ENCODE data around the gene FGF14. TPM values are rescaled to one million over a fixed set of nuclear protein-coding genes. Genes with fewer than 3 reads are reported as not detected.

FGF14 gene
- total RNA-seq, 1 experiment from 2014 or later = not detected

GRCh38 chr13:102355251-102355650, 46.6 kb downstream of the FGF14 start:
- no peaks in the 10 kb centered on the region for H4K20me1 ChIP-seq (ENCODE audit: insufficient read depth, low read depth, low read length)
- no peaks in the 10 kb centered on the region for H3K9me2 ChIP-seq (replicated peaks; ENCODE audit: insufficient read depth, low read length)
- H3K27ac ChIP-seq (ENCODE audit: low read length) = no peak overlapping the region
- H3K9me3 ChIP-seq (ENCODE audit: low read length) = no peaks in the 10 kb centered on the region
- no peaks in the 10 kb centered on the region for H3K36me3 ChIP-seq (ENCODE audit: insufficient read depth, low read length)
- no peaks in the 10 kb centered on the region for H3K27me3 ChIP-seq (ENCODE audit: low read length)
- DNase-seq = no peak
- H3K4me2 ChIP-seq (ENCODE audit: low read depth, low read length, poor library complexity, severe bottlenecking) = no peak overlapping the region
- H3K79me2 ChIP-seq (ENCODE audit: low read length) = no peaks in the 10 kb centered on the region
- no peak overlapping the region for H3K4me3 ChIP-seq (ENCODE audit: low read length)
- no peaks in the 10 kb centered on the region for H3K4me1 ChIP-seq (ENCODE audit: low read length)
- no peak overlapping the region for H3K9ac ChIP-seq (ENCODE audit: low read length)
- H2AFZ ChIP-seq (ENCODE audit: low read length) = no peak overlapping the region

- H2AFZ ChIP-seq (ENCODE audit: low read length) = no peak overlapping the region
- H3K36me3 ChIP-seq (ENCODE audit: insufficient read depth, low read length) = no peaks in the 10 kb centered on the region
- no peak overlapping the region for H3K27ac ChIP-seq (ENCODE audit: low read length)
- H4K20me1 ChIP-seq (ENCODE audit: insufficient read depth, low read depth, low read length) = no peaks in the 10 kb centered on the region
- DNase-seq = no peak
- H3K27me3 ChIP-seq (ENCODE audit: low read length) = no peaks in the 10 kb centered on the region
- H3K9me3 ChIP-seq (ENCODE audit: low read length) = no peaks in the 10 kb centered on the region
- no peak overlapping the region for H3K4me3 ChIP-seq (ENCODE audit: low read length)
- no peaks in the 10 kb centered on the region for H3K4me1 ChIP-seq (ENCODE audit: low read length)
- no peak overlapping the region for H3K4me2 ChIP-seq (ENCODE audit: low read depth, low read length, poor library complexity, severe bottlenecking)
- no peaks in the 10 kb centered on the region for H3K9me2 ChIP-seq (replicated peaks; ENCODE audit: insufficient read depth, low read length)
- H3K9ac ChIP-seq (ENCODE audit: low read length) = no peak overlapping the region
- H3K79me2 ChIP-seq (ENCODE audit: low read length) = no peaks in the 10 kb centered on the region
Observed at GRCh38 chr13:102354011-102354410, 47.8 kb downstream of the FGF14 start.

GRCh38 chr13:102351521-102351920, 50.3 kb downstream of the FGF14 start:
- no peaks in the 10 kb centered on the region for H3K36me3 ChIP-seq (ENCODE audit: insufficient read depth, low read length)
- H3K27ac ChIP-seq (ENCODE audit: low read length) = no peak overlapping the region
- no peak overlapping the region for H3K4me3 ChIP-seq (ENCODE audit: low read length)
- no peak overlapping the region for H3K9ac ChIP-seq (ENCODE audit: low read length)
- no peak overlapping the region for H3K4me2 ChIP-seq (ENCODE audit: low read depth, low read length, poor library complexity, severe bottlenecking)
- no peak for DNase-seq
- no peak overlapping the region for H2AFZ ChIP-seq (ENCODE audit: low read length)
- H3K79me2 ChIP-seq (ENCODE audit: low read length) = no peaks in the 10 kb centered on the region
- no peaks in the 10 kb centered on the region for H3K4me1 ChIP-seq (ENCODE audit: low read length)
- no peaks in the 10 kb centered on the region for H3K27me3 ChIP-seq (ENCODE audit: low read length)
- H3K9me2 ChIP-seq (replicated peaks; ENCODE audit: insufficient read depth, low read length) = no peaks in the 10 kb centered on the region
- no peaks in the 10 kb centered on the region for H3K9me3 ChIP-seq (ENCODE audit: low read length)
- H4K20me1 ChIP-seq (ENCODE audit: insufficient read depth, low read depth, low read length) = no peaks in the 10 kb centered on the region

GRCh38 chr13:102347490-102347889, 54.4 kb downstream of the FGF14 start:
- no peaks in the 10 kb centered on the region for H4K20me1 ChIP-seq (ENCODE audit: insufficient read depth, low read depth, low read length)
- DNase-seq = no peak
- no peak overlapping the region for H3K4me2 ChIP-seq (ENCODE audit: low read depth, low read length, poor library complexity, severe bottlenecking)
- no peak overlapping the region for H3K9ac ChIP-seq (ENCODE audit: low read length)
- no peaks in the 10 kb centered on the region for H3K79me2 ChIP-seq (ENCODE audit: low read length)
- no peak overlapping the region for H2AFZ ChIP-seq (ENCODE audit: low read length)
- H3K27ac ChIP-seq (ENCODE audit: low read length) = no peak overlapping the region
- no peaks in the 10 kb centered on the region for H3K9me3 ChIP-seq (ENCODE audit: low read length)
- no peaks in the 10 kb centered on the region for H3K9me2 ChIP-seq (replicated peaks; ENCODE audit: insufficient read depth, low read length)
- no peaks in the 10 kb centered on the region for H3K27me3 ChIP-seq (ENCODE audit: low read length)
- no peaks in the 10 kb centered on the region for H3K36me3 ChIP-seq (ENCODE audit: insufficient read depth, low read length)
- H3K4me3 ChIP-seq (ENCODE audit: low read length) = no peak overlapping the region
- no peaks in the 10 kb centered on the region for H3K4me1 ChIP-seq (ENCODE audit: low read length)

GRCh38 chr13:102346769-102347168, 55.1 kb downstream of the FGF14 start:
- Histone ChIP-seq H3K36me3 (ENCODE audit: insufficient read depth, low read length) (no peaks in the 10 kb centered on the region), H2AFZ (ENCODE audit: low read length) (no peak overlapping the region), H3K4me3 (ENCODE audit: low read length) (no peak overlapping the region), H3K4me2 (ENCODE audit: low read depth, low read length, poor library complexity, severe bottlenecking) (no peak overlapping the region), H3K79me2 (ENCODE audit: low read length) (no peaks in the 10 kb centered on the region), H3K9me2 (replicated peaks; ENCODE audit: insufficient read depth, low read length) (no peaks in the 10 kb centered on the region), H3K9ac (ENCODE audit: low read length) (no peak overlapping the region), H3K27me3 (ENCODE audit: low read length) (no peaks in the 10 kb centered on the region), H3K27ac (ENCODE audit: low read length) (no peak overlapping the region), H3K4me1 (ENCODE audit: low read length) (no peaks in the 10 kb centered on the region), H4K20me1 (ENCODE audit: insufficient read depth, low read depth, low read length) (no peaks in the 10 kb centered on the region), H3K9me3 (ENCODE audit: low read length) (no peaks in the 10 kb centered on the region)
- no peak for DNase-seq

GRCh38 chr13:102344410-102344809, 57.4 kb downstream of the FGF14 start:
- Histone ChIP-seq H3K9me2 (replicated peaks; ENCODE audit: insufficient read depth, low read length) (no peaks in the 10 kb centered on the region), H3K4me1 (ENCODE audit: low read length) (no peaks in the 10 kb centered on the region), H2AFZ (ENCODE audit: low read length) (no peak overlapping the region), H4K20me1 (ENCODE audit: insufficient read depth, low read depth, low read length) (no peaks in the 10 kb centered on the region), H3K4me3 (ENCODE audit: low read length) (no peak overlapping the region), H3K4me2 (ENCODE audit: low read depth, low read length, poor library complexity, severe bottlenecking) (no peak overlapping the region), H3K36me3 (ENCODE audit: insufficient read depth, low read length) (no peaks in the 10 kb centered on the region), H3K27ac (ENCODE audit: low read length) (no peak overlapping the region), H3K9me3 (ENCODE audit: low read length) (no peaks in the 10 kb centered on the region), H3K27me3 (ENCODE audit: low read length) (no peaks in the 10 kb centered on the region), H3K79me2 (ENCODE audit: low read length) (no peaks in the 10 kb centered on the region), H3K9ac (ENCODE audit: low read length) (no peak overlapping the region)
- no peak for DNase-seq

- Histone ChIP-seq H3K27ac (ENCODE audit: low read length) (no peak overlapping the region), H3K9me2 (replicated peaks; ENCODE audit: insufficient read depth, low read length) (no peaks in the 10 kb centered on the region; the same call in 1 of the 2 replicates), H3K27me3 (ENCODE audit: low read length) (no peaks in the 10 kb centered on the region), H3K4me3 (ENCODE audit: low read length) (no peak overlapping the region), H3K4me2 (ENCODE audit: low read depth, low read length, poor library complexity, severe bottlenecking) (no peak overlapping the region), H3K9ac (ENCODE audit: low read length) (no peak overlapping the region), H3K36me3 (ENCODE audit: insufficient read depth, low read length) (no peaks in the 10 kb centered on the region), H4K20me1 (ENCODE audit: insufficient read depth, low read depth, low read length) (no peaks in the 10 kb centered on the region), H3K79me2 (ENCODE audit: low read length) (no peaks in the 10 kb centered on the region), H3K9me3 (ENCODE audit: low read length) (no peaks in the 10 kb centered on the region), H2AFZ (ENCODE audit: low read length) (no peak overlapping the region), H3K4me1 (ENCODE audit: low read length) (no peaks in the 10 kb centered on the region)
- DNase-seq = no peak
Observed at GRCh38 chr13:102333320-102334198, 68.3 kb downstream of the FGF14 start.

GRCh38 chr13:102328909-102329308, 72.9 kb downstream of the FGF14 start:
- H3K36me3 ChIP-seq (ENCODE audit: insufficient read depth, low read length) = no peaks in the 10 kb centered on the region
- H3K9me3 ChIP-seq (ENCODE audit: low read length) = no peaks in the 10 kb centered on the region
- no peak overlapping the region for H3K9ac ChIP-seq (ENCODE audit: low read length)
- DNase-seq = no peak
- H2AFZ ChIP-seq (ENCODE audit: low read length) = no peak overlapping the region
- no peaks in the 10 kb centered on the region for H3K79me2 ChIP-seq (ENCODE audit: low read length)
- H3K27me3 ChIP-seq (ENCODE audit: low read length) = no peaks in the 10 kb centered on the region
- no peak overlapping the region for H3K27ac ChIP-seq (ENCODE audit: low read length)
- H3K4me2 ChIP-seq (ENCODE audit: low read depth, low read length, poor library complexity, severe bottlenecking) = no peak overlapping the region
- no peaks in the 10 kb centered on the region for H3K9me2 ChIP-seq (replicated peaks; ENCODE audit: insufficient read depth, low read length)
- H4K20me1 ChIP-seq (ENCODE audit: insufficient read depth, low read depth, low read length) = no peaks in the 10 kb centered on the region
- H3K4me3 ChIP-seq (ENCODE audit: low read length) = no peak overlapping the region
- H3K4me1 ChIP-seq (ENCODE audit: low read length) = no peaks in the 10 kb centered on the region
